H4 (cell line): ENCODE measurements around the gene HPCAL4. TPM values are rescaled to one million over a fixed set of nuclear protein-coding genes. Genes with fewer than 3 reads are reported as not detected.

Experiments
- total RNA-seq: library from RNA; depleted of rRNA; stranded (reverse); fragments of >200 nt; shearing (Covaris generic); gene quantifications from 2 replicates; pipeline ENCODE4 v1.2.3, GENCODE V29; 2014; rRNA removed

The HPCAL4 gene
- total RNA-seq, 1 experiment from 2014 or later = 0.46 TPM

Other genes starting within 250 kb of the HPCAL4 start
- not detected in 2 replicates for gene BMP8A, start 199.8 kb downstream of the HPCAL4 start, total RNA-seq
- gene PABPC4, start 114.6 kb downstream of the HPCAL4 start, total RNA-seq = 80.9 and 88.9 TPM in 2 replicates
- not detected in 2 replicates for gene HEYL, start 51.8 kb downstream of the HPCAL4 start, total RNA-seq
- gene NT5C1A, start 19.3 kb downstream of the HPCAL4 start, total RNA-seq = 0.97 TPM in 1 of 2 replicates, not detected in the other
- gene PPIE, start 47.4 kb upstream of the HPCAL4 start, total RNA-seq = 43.7 and 49.4 TPM in 2 replicates
- gene OXCT2, start 79.9 kb upstream of the HPCAL4 start, total RNA-seq = 0.35 TPM in 1 of 2 replicates, not detected in the other
- gene BMP8B, start 97.4 kb upstream of the HPCAL4 start, total RNA-seq = 0.08 and 0.19 TPM in 2 replicates
- 24.4 and 28.1 TPM in 2 replicates for gene TRIT1, start 192.1 kb upstream of the HPCAL4 start, total RNA-seq
- gene MYCL, start 210.5 kb upstream of the HPCAL4 start, total RNA-seq = not detected in 2 replicates